Stimulated activated CD4-positive, alpha-beta T cell treated with anti-CD3 and anti-CD28 coated beads, Interleukin-15, amount 100 ng/mL, for 1 hour (primary cell): ENCODE measurements around the gene SLC25A4.

Experiments used
- DNase-seq, 2 donors: peaks; one replicate each; pipeline ENCODE4 v3.0.0-alpha.2; 2020; ENCODE audit warnings: low read depth in 1 of 2, low spot score in 1 of 2

The SLC25A4 gene

DNA sequence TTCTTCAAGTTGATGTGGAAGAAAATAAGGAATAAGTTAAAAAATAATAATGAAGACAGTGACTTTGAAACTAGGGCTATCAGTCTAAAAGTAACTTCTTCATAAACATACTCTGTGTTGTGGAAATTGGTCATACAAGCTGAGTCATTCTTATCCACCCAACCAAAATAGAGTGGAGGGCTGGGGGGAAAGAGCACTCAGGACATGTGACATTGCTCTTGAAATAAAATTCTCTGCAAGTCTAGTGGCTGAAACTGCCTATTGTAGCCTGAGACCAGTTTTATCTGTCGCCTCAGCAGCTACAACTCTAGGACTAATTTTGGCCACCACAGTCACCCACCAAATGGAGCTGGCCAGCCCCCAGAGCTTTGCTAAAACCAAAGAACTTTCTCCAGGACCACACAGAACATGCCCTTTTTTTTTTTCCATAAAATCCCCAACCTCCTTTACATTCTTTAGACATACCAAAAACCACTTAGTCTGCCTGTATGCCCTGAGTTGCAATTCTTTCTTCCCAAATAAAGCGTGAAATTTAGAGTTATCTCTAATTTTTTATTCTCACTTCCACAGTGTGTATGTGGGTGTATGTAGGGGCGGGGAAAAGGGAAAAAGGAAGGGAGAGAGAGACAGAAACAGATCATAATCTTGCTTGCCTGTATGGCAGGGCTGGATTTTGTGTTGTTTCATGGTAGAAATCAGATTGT, 23.0 kb upstream of the SLC25A4 start:
- no peak for DNase-seq

DNA sequence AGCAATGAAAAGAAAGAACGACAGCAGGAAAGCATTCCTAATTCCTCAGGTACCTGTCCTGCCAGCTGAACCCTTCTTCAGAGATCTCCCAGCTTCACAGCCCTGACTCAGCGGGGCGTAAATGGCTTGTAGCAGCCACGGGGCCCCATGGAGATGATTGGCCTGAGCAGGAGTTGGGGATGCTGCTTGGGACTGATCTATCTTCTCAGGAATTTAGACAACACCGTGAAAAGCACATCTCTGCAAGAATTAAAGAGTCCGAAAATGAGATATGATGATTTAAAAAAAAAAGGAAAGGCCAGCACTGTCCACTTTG, 22.5 kb upstream of the SLC25A4 start:
- no peak for DNase-seq

- no peak for DNase-seq
Observed at GRCh38 chr4:185122681-185123345, 20.3 kb upstream of the SLC25A4 start.

DNA sequence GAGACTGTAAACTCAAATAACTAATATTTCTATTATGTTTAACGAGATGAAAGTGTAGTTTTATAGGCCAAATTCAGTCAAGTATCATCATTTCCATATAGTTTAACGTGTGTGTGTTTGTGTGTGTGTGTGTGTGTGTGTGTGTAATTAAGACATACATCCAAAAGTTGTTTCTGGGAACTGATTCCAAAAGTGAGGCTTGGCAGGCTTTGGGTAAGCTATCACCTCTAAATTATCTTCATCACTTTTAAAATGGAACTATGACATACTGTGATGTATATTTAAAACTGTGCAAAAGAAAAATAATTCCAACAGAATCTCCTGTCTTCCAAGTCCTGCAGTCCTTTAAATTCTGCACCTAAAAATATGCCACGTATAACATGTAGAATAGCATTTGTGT, 19.1 kb upstream of the SLC25A4 start:
- no peak for DNase-seq

DNA sequence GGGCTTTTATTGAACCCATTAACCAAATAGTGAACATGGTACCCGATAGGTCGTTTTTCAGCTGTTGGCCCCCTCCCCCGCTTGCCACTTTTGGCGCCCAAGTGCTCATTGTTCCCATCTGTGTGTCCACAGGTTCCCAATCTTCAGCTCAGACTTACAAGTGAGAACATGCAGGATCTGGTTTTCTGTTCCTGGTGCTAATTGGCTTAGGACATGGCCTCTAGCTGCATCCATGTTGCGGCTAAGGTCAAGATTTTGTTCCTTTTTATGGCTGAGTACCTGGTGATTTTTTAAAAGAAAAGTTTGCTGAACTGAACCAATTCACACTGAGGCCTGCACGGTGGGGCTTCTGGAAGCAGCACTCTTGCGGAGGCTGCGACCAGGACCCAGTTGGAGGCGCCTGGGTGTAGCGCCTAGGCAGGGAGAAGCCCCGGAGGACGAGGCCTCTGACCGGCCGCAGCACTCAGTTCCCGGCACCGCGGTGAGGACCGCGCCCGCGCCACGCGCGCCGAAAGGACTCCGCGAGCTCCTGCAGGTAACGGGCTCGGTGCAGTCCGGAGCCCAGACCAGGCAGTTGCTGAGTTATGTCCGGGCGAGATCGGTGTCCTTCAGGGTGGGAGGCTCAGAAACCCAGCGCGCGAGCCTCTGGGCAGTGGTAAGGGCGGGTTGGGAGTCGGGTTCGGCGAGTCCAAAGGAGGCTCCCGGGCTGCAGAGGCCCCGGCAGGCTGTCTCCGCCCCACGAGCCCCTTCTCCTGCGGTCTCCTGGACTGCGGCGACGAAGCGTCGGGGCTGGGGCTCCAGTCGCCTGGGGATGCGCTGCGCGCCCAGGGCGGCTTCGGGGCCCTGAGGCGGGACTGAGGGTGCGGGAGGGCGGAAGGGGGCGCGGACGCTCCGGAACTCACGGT, 15.8 kb upstream of the SLC25A4 start:
- no peak for DNase-seq

- DNase-seq = peak in 1 of 2 donors; percentile 14
Observed at GRCh38 chr4:185128272-185129119, 14.6 kb upstream of the SLC25A4 start.

DNA sequence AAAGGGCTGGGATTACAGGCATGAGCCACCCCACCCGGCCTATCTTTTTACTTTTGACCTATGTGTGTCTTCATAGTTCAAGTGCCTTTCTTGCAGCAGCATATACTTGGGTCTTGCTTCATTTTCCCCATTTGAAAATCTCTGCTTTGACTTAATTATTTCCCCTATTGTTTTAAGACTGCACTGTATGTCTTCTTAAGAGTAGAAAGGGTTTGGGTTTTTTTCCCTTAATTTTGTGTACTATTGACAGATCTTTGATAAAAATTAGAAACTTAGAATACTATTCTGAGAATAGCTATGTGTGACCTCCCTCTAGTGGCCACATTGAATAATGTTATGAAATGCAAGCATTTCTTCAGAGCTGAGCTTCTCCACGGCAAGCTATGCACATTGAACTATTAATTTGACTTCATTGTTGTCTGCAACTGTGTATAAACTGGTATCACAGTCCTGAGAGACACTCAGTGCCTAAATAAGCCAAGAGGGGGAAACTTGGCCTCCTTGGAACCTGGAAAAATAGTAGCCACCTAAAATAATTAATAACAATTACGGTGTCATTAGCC, 8.7 kb upstream of the SLC25A4 start:
- no peak for DNase-seq

GRCh38 chr4:185137233-185137925, 5.7 kb upstream of the SLC25A4 start:
- no peak for DNase-seq

DNA sequence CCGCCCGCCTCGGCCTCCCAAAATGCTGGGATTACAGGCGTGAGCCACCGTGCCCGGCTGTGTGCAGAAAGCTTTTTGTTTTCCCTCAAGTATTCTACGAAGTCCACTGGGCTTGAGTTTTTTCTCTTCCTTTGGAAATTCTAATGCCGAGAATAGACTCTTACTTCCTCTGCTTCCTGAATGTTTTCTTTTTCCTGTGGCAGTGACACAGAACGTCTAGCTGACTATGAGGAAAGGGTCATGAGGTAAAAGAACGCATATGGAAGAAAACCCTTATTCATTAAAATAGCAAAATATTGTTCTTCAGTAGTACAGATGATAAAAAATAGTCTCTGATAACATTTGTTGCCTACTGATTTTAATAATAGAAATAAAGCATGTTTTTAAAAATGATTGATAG, 4.9 kb upstream of the SLC25A4 start:
- no peak for DNase-seq

DNA sequence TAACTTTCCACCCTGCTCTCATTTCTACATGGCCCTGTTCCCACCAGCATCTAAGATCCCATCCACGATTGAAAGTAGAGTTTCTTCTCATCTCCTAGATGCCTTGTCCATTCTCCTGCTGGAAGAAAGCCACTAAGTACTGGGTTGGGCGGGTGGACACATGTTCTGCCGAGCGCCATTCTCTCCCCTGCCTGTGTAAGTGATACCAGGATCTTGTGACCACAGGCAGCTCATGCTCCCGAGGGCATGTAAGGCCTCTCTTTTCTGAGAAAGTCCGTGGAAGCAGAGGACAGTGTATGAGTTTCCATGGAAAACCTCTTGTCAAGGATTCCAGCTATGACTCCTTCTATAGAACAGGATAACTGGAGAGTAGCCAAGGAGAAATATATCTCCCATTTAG, 3.3 kb upstream of the SLC25A4 start:
- no peak for DNase-seq

DNA sequence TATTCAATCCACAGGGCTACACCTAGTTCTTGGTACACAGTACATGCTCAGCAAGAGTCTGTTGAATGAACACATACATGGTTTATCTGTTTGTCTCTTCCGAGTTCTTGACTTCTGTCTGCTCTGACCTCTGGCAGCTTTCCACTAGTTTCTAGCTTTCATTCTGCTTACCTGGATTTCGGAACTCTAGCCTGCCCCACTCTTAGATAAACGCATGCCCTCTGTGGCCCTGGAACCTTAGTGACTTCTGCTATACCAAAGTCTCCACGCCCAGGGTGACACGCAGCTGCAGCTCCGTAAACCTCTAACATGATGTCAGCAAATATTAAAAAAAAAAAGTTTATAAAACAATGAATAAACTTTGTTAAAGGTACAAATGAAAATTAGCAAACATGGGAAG, 1.3 kb upstream of the SLC25A4 start:
- DNase-seq = no peak

GRCh38 chr4:185142564-185142911, 528 bp upstream of the SLC25A4 start:
- DNase-seq = no peak

- DNase-seq = no peak
Observed at GRCh38 chr4:185143601-185143969, 519 bp downstream of the SLC25A4 start.

GRCh38 chr4:185144601-185145240, 1.7 kb downstream of the SLC25A4 start:
- DNase-seq = no peak

- DNase-seq = no peak
Observed at GRCh38 chr4:185145572-185145971, 2.5 kb downstream of the SLC25A4 start.

- no peak for DNase-seq
Observed at GRCh38 chr4:185149392-185149791, 6.3 kb downstream of the SLC25A4 start.

DNA sequence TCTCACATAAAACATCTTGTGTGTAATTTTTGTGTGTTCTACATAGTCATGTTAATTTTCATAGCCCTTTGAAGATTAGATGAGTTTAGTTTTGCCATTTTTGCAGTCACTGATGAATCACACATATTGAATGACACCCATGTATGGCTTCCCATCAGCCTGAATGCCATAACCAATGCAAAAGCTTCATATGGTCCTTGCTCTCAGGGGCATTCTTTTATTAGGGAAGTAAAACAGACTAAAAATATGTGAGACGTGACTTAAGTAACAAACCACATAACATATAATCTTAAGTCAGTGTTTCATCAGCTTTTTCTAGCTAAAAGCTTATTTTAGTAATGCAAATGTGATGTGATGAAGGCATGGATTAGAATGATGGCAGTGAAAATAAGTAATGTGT, 8.2 kb downstream of the SLC25A4 start:
- DNase-seq = no peak

- DNase-seq = no peak
Observed at GRCh38 chr4:185165605-185166063, 22.6 kb downstream of the SLC25A4 start.

- DNase-seq = no peak
Observed at GRCh38 chr4:185167234-185167633, 24.2 kb downstream of the SLC25A4 start.
